ENCODE results near the gene AKAP8.
"Not testable (repeated sequence)": the region's sequence is repeated elsewhere in the genome, so short reads cannot be mapped to it uniquely, and the experiment has no call there.

AKAP8 gene

DNA sequence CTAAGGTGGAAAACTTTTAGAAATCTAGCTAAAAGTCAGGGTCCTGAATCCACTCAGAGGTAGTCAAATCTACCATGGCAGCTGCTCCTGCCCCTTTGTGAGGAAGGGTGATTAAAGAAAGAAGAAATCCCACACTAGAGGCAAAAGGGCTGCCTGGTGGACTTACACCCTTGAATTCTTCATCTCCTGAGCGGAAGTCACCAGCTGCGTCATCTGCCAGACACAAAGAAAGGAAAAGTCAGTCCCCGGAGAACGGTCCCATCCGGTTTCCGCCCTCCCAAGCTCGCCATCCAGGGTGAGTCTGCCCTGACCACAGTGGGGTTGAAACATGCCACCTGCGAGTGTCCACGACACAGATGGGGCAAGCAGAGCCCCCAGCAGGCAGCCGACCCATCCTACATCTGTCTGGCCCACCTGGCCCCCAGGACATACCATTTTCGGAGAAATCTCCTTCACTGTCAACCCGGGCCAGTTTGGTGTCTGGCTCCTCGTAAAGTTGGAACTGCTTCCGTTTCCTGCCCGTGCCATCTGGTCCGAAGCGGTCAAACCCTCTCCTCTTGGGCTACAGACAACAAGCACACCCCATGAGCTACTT, 7.7 kb downstream of the AKAP8 start:
- no peak for DNase-seq

- DNase-seq, result no peak
Measured at GRCh38 chr19:15371119-15371518, 8.5 kb downstream of the AKAP8 start.

- DNase-seq, result no peak
Measured at GRCh38 chr19:15369594-15369891, 10.0 kb downstream of the AKAP8 start.

DNA sequence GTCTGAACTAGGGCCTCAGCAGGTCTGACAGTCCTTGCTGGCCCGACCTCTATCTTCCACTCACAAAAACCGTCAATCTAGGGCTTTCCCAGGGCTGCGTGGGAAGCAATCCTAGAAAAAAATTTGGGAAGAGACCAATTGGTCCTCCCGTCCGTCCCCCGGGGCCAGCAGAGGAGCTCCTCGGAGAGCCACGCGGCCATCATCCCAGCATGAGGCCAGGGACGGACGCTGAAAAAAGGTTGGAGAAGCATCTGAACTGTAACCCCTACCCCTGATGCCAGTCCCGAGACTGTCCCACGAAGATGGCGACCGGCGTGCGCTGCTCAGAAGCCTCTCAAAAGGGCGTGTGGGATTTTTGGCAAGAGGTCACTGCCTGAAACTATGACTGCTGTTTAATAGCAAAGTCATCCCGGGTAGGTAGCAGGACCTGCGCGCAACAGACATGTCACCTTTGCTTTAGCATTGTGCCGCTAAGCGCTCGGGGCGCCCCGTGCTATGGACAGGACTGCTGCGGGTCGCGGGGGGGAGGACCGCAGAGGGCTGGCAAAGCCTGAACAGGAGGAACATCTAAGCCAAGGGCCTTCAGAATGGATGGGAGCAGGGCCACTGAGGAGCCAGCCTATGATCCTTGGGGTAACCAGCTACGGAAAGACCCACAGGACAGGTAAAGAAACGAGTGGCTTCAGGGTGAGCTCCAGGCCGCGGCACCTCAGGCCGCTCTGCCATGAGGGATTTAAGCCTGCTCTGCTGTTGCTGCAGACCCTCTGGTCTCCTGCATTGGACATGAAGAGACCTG, 10.6 kb downstream of the AKAP8 start:
- DNase-seq, result no peak

- no peak for DNase-seq
Measured at GRCh38 chr19:15368051-15368632, 11.4 kb downstream of the AKAP8 start.

- no peak for DNase-seq
Measured at GRCh38 chr19:15367439-15367838, 12.1 kb downstream of the AKAP8 start.

DNA sequence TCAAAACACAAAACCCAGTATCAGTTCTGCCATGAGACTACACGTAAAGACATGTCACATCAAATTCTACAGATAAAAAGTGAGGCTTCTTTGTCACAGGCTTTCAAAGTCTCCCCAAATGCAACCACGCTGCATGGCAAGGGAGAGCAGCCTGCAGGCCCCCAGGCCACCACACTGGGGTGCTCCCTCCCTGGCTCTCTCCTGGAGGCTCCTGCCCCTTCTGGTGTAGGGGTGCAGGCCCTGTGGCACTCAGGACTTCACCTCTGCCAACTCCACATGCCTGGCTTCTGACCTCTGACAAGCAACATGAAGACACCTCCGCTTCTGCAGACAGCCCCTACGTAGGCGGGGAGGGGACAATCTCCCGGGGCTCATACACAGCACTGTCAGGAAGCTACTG, 14.3 kb downstream of the AKAP8 start:
- no peak for DNase-seq

GRCh38 chr19:15363791-15364190, 15.8 kb downstream of the AKAP8 start:
- not testable (repeated sequence) for DNase-seq

DNA sequence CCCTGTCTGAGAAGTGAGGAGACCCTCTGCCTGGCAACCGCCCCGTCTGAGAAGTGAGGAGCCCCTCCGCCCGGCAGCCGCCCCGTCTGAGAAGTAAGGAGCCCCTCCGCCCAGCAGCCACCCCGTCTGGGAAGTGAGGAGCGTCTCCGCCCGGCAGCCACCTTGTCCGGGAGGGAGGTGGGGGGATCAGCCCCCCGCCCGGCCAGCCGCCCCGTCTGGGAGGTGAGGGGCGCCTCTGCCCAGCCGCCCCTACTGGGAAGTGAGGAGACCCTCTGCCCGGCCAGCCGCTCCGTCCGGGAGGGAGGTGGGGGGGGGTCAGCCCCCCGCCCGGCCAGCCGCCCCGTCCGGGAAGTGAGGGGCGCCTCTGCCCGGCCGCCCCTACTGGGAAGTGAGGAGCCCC, 16.5 kb downstream of the AKAP8 start:
- not testable (repeated sequence) for DNase-seq

GRCh38 chr19:15360015-15360414, 19.6 kb downstream of the AKAP8 start:
- not testable (repeated sequence) for DNase-seq

GRCh38 chr19:15358918-15359317, 20.7 kb downstream of the AKAP8 start:
- DNase-seq, result no peak

DNA sequence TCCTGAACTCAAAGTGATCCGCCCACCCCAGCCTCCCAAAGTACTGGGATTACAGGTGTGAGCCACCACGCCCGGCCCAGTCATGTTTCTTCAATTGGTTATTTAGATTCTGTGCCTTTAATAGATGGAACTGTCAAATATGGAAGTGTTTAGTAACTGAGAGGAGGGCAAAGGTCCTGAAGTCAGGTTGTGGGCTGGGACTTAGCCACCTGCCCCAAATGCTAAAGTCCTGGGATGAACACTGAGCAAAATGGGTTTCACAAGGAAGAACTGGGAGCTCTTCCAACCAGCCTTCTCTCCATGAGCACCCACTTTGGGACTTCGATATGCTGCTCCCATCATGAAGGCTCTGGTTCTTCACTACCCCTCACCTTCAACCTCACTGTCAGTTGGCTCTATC, 21.7 kb downstream of the AKAP8 start:
- DNase-seq, result no peak

GRCh38 chr19:15354566-15355296, 24.9 kb downstream of the AKAP8 start:
- DNase-seq, result no peak

DNA sequence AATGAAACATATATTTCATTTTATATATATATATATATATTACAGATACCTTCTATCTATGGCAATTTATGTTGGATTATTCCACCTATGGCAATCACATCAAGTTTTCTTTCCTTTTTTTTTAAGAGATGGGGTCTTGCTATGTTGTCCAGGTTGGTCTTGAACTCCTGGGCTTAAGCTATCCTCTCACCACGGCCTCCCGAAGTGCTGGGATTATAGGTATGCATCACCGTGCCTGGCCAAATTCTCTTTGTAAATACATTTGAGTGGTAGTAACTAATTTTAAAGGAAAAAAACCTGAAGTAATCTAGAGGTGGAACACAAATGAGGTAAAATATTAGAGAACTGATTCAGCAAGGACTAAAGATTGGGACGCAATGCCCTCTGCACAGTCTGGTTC, 25.7 kb downstream of the AKAP8 start:
- no peak for DNase-seq

GRCh38 chr19:15352535-15352934, 27.1 kb downstream of the AKAP8 start:
- DNase-seq, result not testable (repeated sequence)

DNA sequence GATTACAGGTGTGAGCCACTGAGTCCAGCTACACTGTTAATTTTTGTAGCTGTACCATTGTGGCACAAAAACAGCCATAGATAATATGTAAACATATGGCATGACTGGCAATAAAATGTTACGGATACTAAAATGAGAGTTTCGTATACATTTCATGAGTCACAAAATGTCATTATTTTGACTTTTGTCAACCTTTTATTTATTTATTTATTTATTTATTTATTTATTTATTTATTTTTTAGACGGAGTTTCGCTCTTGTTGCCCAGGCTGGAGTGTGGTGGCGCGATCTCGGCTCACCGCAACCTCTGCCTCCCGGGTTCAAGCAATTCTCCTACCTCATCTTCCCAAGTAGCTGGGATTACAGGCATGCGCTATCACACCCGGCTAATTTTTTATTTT, 38.3 kb downstream of the AKAP8 start:
- not testable (repeated sequence) for DNase-seq

DNA sequence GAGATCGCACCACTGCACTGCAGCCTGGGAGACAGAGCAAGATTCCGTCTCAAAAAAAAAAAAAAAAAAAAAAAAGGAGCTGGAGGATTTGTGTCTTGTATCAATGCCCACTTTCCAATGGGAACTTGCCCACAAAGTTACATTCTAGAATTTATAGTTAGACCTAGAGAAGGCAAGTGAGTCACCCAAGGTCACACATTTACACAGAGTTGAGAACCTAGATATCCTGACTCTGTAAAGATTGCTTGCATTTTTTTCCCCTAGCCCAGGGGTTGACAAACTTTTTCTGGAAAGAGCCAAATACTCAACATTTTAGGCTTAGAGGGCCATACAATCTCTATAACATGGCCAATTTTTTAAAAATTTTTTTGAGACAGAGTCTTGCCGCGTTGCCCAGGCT, 39.5 kb downstream of the AKAP8 start:
- no peak for DNase-seq

- no peak for DNase-seq
Measured at GRCh38 chr19:15337202-15337601, 42.4 kb downstream of the AKAP8 start.

GRCh38 chr19:15335992-15336391, 43.6 kb downstream of the AKAP8 start:
- DNase-seq, result not testable (repeated sequence)

DNA sequence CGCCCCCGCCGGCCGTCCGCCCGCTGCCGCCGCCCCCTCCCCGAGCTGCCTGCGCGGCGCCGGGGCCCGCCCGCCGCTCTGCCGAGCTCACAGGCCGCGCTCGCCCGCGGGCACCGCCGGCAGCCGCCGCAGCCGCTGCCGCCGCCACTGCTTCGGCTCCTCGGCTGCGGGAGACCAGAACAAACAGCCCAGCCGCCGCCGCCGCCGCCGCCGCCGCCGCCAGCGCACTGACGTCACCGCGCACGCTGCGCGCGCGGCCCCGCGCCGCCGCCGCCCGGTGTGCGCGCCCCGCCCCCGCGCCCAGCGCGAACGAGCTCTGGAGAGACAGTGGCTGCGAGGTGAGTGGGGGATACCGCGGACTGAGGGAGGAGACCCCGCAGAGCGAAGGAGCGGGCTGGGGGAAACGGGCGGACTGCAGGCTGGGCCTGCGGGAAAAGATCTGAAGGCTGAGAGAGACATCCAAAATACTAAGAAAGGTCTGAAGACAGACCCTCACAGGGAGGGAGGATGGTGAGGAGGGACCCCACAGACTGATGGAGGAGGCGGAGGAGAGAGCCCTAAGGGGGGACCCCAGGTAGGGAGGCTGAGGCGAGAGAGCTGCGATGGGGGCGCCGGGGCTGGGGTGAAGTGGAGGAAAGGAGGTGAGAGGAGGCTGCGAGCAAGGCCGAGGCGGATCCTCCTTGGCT, 47.1 kb downstream of the AKAP8 start, which contains the start of gene BRD4:
Gene BRD4, minus strand, starts transcription at position 229 of the 686 bp plus-strand sequence. CDS start 59,440 bp downstream, outside the sequence.
- peak; percentile 15 for DNase-seq

DNA sequence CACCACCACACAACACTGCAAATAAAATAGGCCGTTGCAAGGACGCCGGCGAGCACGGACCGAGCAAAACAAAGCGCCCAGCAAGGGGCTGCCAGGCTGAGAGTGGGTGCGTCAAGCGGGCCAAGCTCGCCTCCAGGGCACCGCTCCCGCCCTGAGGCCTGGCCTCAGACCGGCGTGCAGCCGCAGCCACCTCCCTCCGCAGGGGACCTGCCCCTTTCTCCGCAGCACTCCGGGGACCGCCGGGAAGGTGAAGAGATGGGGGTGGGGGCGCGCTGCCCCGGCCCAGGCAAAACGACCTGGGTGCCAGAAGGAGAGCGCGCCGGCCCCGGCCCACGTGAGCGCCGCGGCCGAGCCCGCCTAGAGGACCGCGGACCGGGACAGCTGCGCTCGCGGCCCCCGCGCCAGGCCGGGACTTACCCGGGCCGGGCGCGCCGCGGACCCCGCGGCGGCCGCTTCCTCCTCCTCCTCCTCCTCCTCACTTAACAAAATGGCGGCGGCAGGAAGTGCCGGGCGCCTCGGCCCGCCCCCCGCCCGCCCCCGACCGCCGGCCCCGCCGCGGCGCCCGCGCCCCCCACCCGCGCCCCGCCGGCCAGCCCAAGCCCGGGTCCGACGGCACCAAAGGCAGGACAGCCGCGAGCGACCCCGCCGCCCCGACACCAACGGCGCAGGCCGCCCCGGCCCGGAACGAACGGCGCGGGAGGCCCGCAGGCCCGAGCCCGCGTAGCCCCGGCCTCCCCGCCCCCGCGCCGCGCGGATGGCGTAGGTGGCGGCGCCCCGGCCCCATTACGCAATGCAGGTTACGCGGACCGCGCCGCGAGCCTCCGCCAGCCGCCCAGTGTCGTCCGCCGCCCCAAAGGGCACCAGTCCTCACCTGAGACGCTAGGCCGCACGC, 47.9 kb downstream of the AKAP8 start:
- DNase-seq, result peak; percentile 55
